ENCODE measurements around the gene MYEF2. TPM values are rescaled to one million over a fixed set of nuclear protein-coding genes. Genes with fewer than 3 reads are reported as not detected.

Gene MYEF2
- polyA plus RNA-seq, 3 donors = 0.37 TPM; not detected in 2

DNA sequence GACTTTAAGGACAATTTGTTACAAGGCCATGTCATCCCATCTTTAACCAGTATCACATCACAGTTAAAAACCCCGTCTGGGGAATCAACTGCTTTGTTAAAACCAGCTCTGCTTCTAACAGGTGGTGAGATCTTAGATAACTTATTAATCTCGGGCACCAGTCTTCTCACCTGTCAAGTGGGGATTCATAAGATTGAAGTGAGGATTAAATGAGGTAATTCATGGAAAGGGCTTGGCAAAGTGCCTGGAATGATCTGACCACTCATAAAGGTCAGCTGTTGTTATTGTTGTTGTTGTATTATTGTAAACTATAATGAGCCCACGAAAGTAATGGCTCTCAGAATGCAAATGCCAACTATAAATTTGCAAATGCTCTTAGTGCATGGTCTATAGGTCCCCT is 87.4 kb downstream of the MYEF2 start:
- Histone ChIP-seq H3K79me2 (ENCODE audit: insufficient read depth, low read length) (no peaks in the 10 kb centered on the region), H3K9me3 (replicated peaks in 1 of 2; ENCODE audit: control insufficient read depth in 1 of 2, insufficient read depth in 1 of 2, low read length in 2 of 2) (no peaks in the 10 kb centered on the region), H3K27ac (ENCODE audit: low read depth in 1 of 2, low read length in 2 of 2) (no peak overlapping the region), H3K4me2 (replicated peaks; ENCODE audit: extremely low read depth, low read length, poor library complexity, severe bottlenecking) (no peak overlapping the region), H2AFZ (ENCODE audit: insufficient read depth, low read depth, low read length, poor library complexity, severe bottlenecking) (no peak overlapping the region), H3K4me1 (ENCODE audit: control insufficient read depth in 1 of 2, insufficient read depth in 2 of 2, low read length in 2 of 2) (no peaks in the 10 kb centered on the region), H3K9ac (ENCODE audit: insufficient read depth, low read length, poor library complexity, severe bottlenecking) (no peak overlapping the region), H3K36me3 (replicated peaks in 1 of 2; ENCODE audit: control insufficient read depth in 1 of 2, insufficient read depth in 2 of 2, low read length in 2 of 2) (no peaks in the 10 kb centered on the region), H3K4me3 (replicated peaks in 1 of 3; ENCODE audit: low read depth in 2 of 3, low read length in 3 of 3) (no peak overlapping the region), H4K20me1 (ENCODE audit: insufficient read depth, low read length) (no peaks in the 10 kb centered on the region), H3K27me3 (ENCODE audit: control insufficient read depth in 2 of 2, insufficient read depth in 2 of 2, low read length in 2 of 2) (peaks cover 0 to 3% of the 10 kb centered on the region in 2 donors)
- Mint-ChIP-seq H3K4me3 (no peak overlapping the region), H3K36me3 (no peaks in the 10 kb centered on the region), H3K27me3 (ENCODE audit: low read depth in 3 of 3) (peaks cover 0 to 5% (median 3%) of the 10 kb centered on the region in 3 donors), H3K27ac (no peak overlapping the region), H3K9me3 (peaks cover 0 to 2% (median 0%) of the 10 kb centered on the region in 7 donors), H3K4me1 (no peaks in the 10 kb centered on the region)
- DNase-seq = no peak
- intact Hi-C loops (cut with micrococcal nuclease) = no loop called here
- TF ChIP-seq, protein P1, sequence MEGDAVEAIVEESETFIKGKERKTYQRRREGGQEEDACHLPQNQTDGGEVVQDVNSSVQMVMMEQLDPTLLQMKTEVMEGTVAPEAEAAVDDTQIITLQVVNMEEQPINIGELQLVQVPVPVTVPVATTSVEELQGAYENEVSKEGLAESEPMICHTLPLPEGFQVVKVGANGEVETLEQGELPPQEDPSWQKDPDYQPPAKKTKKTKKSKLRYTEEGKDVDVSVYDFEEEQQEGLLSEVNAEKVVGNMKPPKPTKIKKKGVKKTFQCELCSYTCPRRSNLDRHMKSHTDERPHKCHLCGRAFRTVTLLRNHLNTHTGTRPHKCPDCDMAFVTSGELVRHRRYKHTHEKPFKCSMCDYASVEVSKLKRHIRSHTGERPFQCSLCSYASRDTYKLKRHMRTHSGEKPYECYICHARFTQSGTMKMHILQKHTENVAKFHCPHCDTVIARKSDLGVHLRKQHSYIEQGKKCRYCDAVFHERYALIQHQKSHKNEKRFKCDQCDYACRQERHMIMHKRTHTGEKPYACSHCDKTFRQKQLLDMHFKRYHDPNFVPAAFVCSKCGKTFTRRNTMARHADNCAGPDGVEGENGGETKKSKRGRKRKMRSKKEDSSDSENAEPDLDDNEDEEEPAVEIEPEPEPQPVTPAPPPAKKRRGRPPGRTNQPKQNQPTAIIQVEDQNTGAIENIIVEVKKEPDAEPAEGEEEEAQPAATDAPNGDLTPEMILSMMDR (IDR thresholded peaks at IDR 0.05) = no peak
- WGBS (ENCODE audit: insufficient coverage) = no CpG with 5 or more reads among the region's 3 CpGs

DNA sequence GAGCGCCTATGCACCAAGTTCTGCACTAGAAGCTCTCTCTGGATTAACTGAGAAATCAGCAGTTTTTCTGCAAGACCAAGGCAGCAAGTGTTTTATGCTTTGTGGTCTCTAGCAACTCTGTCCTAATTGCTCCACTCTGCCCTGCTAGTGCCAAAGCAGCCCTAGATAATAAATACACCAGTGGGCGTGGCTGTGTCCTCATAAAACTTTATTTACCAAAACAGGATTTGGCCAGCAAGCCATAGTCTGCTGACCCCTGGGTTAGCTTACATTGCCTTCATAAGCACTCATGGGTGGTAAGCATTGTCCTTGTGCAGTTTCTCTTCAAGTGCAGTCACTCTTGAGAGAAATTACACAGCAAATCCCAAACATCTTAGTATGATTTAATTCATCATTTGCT is 88.0 kb downstream of the MYEF2 start:
- intact Hi-C loops (cut with micrococcal nuclease) = no loop called here
- TF ChIP-seq, protein P1 (IDR thresholded peaks at IDR 0.05) = no peak
- Mint-ChIP-seq H3K9me3 (peaks cover 0 to 2% (median 0%) of the 10 kb centered on the region in 7 donors), H3K4me1 (no peaks in the 10 kb centered on the region), H3K27me3 (ENCODE audit: low read depth in 3 of 3) (peaks cover 0 to 5% (median 3%) of the 10 kb centered on the region in 3 donors), H3K4me3 (no peak overlapping the region), H3K36me3 (no peaks in the 10 kb centered on the region), H3K27ac (no peak overlapping the region)
- Histone ChIP-seq H3K36me3 (replicated peaks in 1 of 2; ENCODE audit: control insufficient read depth in 1 of 2, insufficient read depth in 2 of 2, low read length in 2 of 2) (no peaks in the 10 kb centered on the region), H2AFZ (ENCODE audit: insufficient read depth, low read depth, low read length, poor library complexity, severe bottlenecking) (no peak overlapping the region), H3K27me3 (ENCODE audit: control insufficient read depth in 2 of 2, insufficient read depth in 2 of 2, low read length in 2 of 2) (peaks cover 0 to 3% of the 10 kb centered on the region in 2 donors), H4K20me1 (ENCODE audit: insufficient read depth, low read length) (no peaks in the 10 kb centered on the region), H3K4me1 (ENCODE audit: control insufficient read depth in 1 of 2, insufficient read depth in 2 of 2, low read length in 2 of 2) (no peaks in the 10 kb centered on the region), H3K79me2 (ENCODE audit: insufficient read depth, low read length) (no peaks in the 10 kb centered on the region), H3K4me2 (replicated peaks; ENCODE audit: extremely low read depth, low read length, poor library complexity, severe bottlenecking) (no peak overlapping the region), H3K27ac (ENCODE audit: low read depth in 1 of 2, low read length in 2 of 2) (no peak overlapping the region), H3K9me3 (replicated peaks in 1 of 2; ENCODE audit: control insufficient read depth in 1 of 2, insufficient read depth in 1 of 2, low read length in 2 of 2) (no peaks in the 10 kb centered on the region), H3K9ac (ENCODE audit: insufficient read depth, low read length, poor library complexity, severe bottlenecking) (no peak overlapping the region), H3K4me3 (replicated peaks in 1 of 3; ENCODE audit: low read depth in 2 of 3, low read length in 3 of 3) (no peak overlapping the region)
- 80% methylated on average over 1 of the region's 2 CpGs for WGBS (ENCODE audit: insufficient coverage)
- no peak for DNase-seq
